HepG2 (cell line): ENCODE data around the gene HPCAL1. TPM values are rescaled to one million over a fixed set of nuclear protein-coding genes. Genes with fewer than 3 reads are reported as not detected.
A peak's percentile ranks its signal among the peaks of the same experiment; 100 is the strongest.

Experiments used
- ATAC-seq: fragments of 200-7000 bp; cut with Tn5 transposase; 3 replicates; pipeline ENCODE4 v1.9.1; 2020; ENCODE audit warnings: mild to moderate bottlenecking, moderate library complexity
- BruUV-seq: library from RNA; stranded (reverse); fragments of 400-500 nt; replicated peaks from 2 replicates; lab custom pipeline; 2021; lab: Mats Ljungman, UMichigan
- CTCF ChIA-PET: fragments of 300-600 bp; formaldehyde crosslinking; extraction: SDS; loops from one replicate; lab custom pipeline; 2021; ENCODE audit warnings: low total read pairs, inconsistent platforms, low intra/inter-chr PET ratio; lab: Yijun Ruan, JAX
- POLR2A ChIA-PET: fragments of 350-600 bp; sonication (Branson Sonifier 250); formaldehyde crosslinking; loops from one replicate; lab custom pipeline; 2020; ENCODE audit warnings: antibody characterized with exemption, inconsistent platforms; lab: Yijun Ruan, JAX
- DNase-seq: peaks from one replicate; pipeline ENCODE4 v3.0.0-alpha.2; 2015; ENCODE audit warnings: low spot score
- FAIRE-seq: peaks from 3 replicates; lab custom pipeline; 2011; peaks lifted over from hg19 to GRCh38; lab: Jason Lieb, UNC
- H2AFZ ChIP-seq: one replicate; pipeline ENCODE4 v1.6.1; 2011; ENCODE audit warnings: low read length, inconsistent platforms
- H3K27ac ChIP-seq: fragments of 300-600 bp; 3 replicates; pipeline ENCODE4 v1.8.0; 2011; ENCODE audit warnings: mixed run types, mild to moderate bottlenecking, mixed read lengths, low read length, inconsistent platforms; ENCODE audit not compliant: insufficient read depth; ENCODE audit errors: extremely low read length
- H3K27me3 ChIP-seq, 2 experiments: fragments of 200-600 bp in 1 of 2; 2 replicates in 1 of 2; 3 replicates in 1 of 2; pipeline versions ENCODE4 v1.6.0 to v1.8.0; 2011; ENCODE audit warnings: low read length in 2 of 2, mild to moderate bottlenecking in 2 of 2, moderate library complexity in 2 of 2, inconsistent platforms in 1 of 2; ENCODE audit not compliant: insufficient read depth in 2 of 2, control insufficient read depth in 1 of 2
- H3K36me3 ChIP-seq, 2 experiments: fragments of 200-600 bp in 1 of 2; replicated peaks in 1 of 2; 2 replicates in 1 of 2; 3 replicates in 1 of 2; pipeline versions ENCODE4 v1.5.1 to v1.8.0; 2011; ENCODE audit warnings: low read length in 2 of 2, inconsistent platforms in 1 of 2; ENCODE audit not compliant: insufficient read depth in 2 of 2, control insufficient read depth in 1 of 2
- H3K4me1 ChIP-seq: 2 replicates; pipeline ENCODE4 v1.5.1; 2012; ENCODE audit warnings: low read length, inconsistent platforms; ENCODE audit not compliant: insufficient read depth
- H3K4me2 ChIP-seq: 2 replicates; pipeline ENCODE4 v1.6.0; 2011; ENCODE audit warnings: low read depth, low read length, inconsistent platforms
- H3K4me3 ChIP-seq, 3 experiments: fragments of 200-600 bp in 1 of 3; sonication (generic), shearing (Covaris generic) in 1 of 3; replicated peaks in 1 of 3; 2 replicates each; pipeline ENCODE4 v1.5.1; 2011 to 2016; ENCODE audit warnings: low read length in 3 of 3, inconsistent platforms in 2 of 3, low read depth in 2 of 3, mild to moderate bottlenecking in 2 of 3, control low read depth in 1 of 3, mixed read lengths in 1 of 3; ENCODE audit not compliant: insufficient read depth in 1 of 3
- H3K79me2 ChIP-seq: one replicate; pipeline ENCODE4 v1.6.1; 2011; ENCODE audit warnings: low read length, inconsistent platforms; ENCODE audit not compliant: insufficient read depth
- H3K9ac ChIP-seq: 2 replicates; pipeline ENCODE4 v1.6.0; 2011; ENCODE audit warnings: mild to moderate bottlenecking, low read depth, low read length, inconsistent platforms; ENCODE audit not compliant: insufficient read depth
- H3K9me3 ChIP-seq: 2 replicates; pipeline ENCODE4 v1.5.1; 2012; ENCODE audit warnings: mild to moderate bottlenecking, low read length
- H4K20me1 ChIP-seq: 2 replicates; pipeline ENCODE4 v1.6.0; 2011; ENCODE audit warnings: inconsistent platforms, mild to moderate bottlenecking, low read length, moderate library complexity; ENCODE audit not compliant: insufficient read depth
- ARNTL ChIP-seq: sonication (generic); formaldehyde crosslinking; IDR thresholded peaks from 2 replicates; pipeline ENCODE4 v1.4.0; 2020; ENCODE audit warnings: mild to moderate bottlenecking, missing genetic modification reagents
- ATM ChIP-seq: fragments of 450-650 bp; IDR thresholded peaks from 2 replicates; pipeline ENCODE4 v1.7.1; 2017; ENCODE audit warnings: mild to moderate bottlenecking, borderline replicate concordance
- DDIT3 ChIP-seq: sonication (generic); formaldehyde crosslinking; IDR thresholded peaks from 2 replicates; pipeline ENCODE4 v1.4.0; 2020; ENCODE audit warnings: mild to moderate bottlenecking, missing genetic modification reagents
- FOXP1 ChIP-seq, 2 experiments: fragments of 450-650 bp in 1 of 2; IDR thresholded peaks; 2 replicates each; pipeline ENCODE4 v1.6.1; 2017 to 2018; ENCODE audit warnings: antibody characterized with exemption in 1 of 2
- HIC2 ChIP-seq: sonication (generic); formaldehyde crosslinking; IDR thresholded peaks from 2 replicates; pipeline ENCODE4 v1.9.0; 2022; ENCODE audit warnings: low read depth, missing genetic modification reagents
- HNRNPK ChIP-seq: fragments of 200-400 bp; formaldehyde crosslinking; IDR thresholded peaks from 2 replicates; pipeline ENCODE4 v1.6.1; 2018; ENCODE audit warnings: low read length, low read depth, moderate library complexity, mild to moderate bottlenecking; ENCODE audit not compliant: poor library complexity, severe bottlenecking
- PAF1 ChIP-seq: IDR thresholded peaks from 2 replicates; pipeline ENCODE4 v1.6.1; 2016; ENCODE audit warnings: missing genetic modification reagents, missing compliant biosample characterization
- ZFP1 ChIP-seq: IDR thresholded peaks from 2 replicates; pipeline ENCODE4 v1.6.1; 2016
- ZNF563 ChIP-seq: sonication (generic); formaldehyde crosslinking; IDR thresholded peaks from 2 replicates; pipeline ENCODE4 v1.8.0; 2022; ENCODE audit warnings: mild to moderate bottlenecking, moderate library complexity, missing genetic modification reagents
- ZNF660 ChIP-seq: sonication (generic); formaldehyde crosslinking; IDR thresholded peaks from 2 replicates; pipeline ENCODE4 v1.5.1; 2020; ENCODE audit warnings: mild to moderate bottlenecking, low read depth, missing genetic modification reagents, borderline replicate concordance
- ZSCAN9 ChIP-seq: IDR thresholded peaks from 2 replicates; pipeline ENCODE4 v1.6.1; 2016; ENCODE audit warnings: borderline replicate concordance
- WGBS: methylation state at CpG from one replicate; pipeline ENCODE4 v1.1.6; 2017; ENCODE audit warnings: low lambda C conversion rate; 5-methylcytosine and 5-hydroxymethylcytosine counted together
- in situ Hi-C: cut with HindIII; loops from 2 replicates; pipeline ENCODE4 v1.10.0; 2017; ENCODE audit warnings: low pct_unique_long_range_greater_than_20kb; ENCODE audit not compliant: extremely low pct_ligation_motif_present
- intact Hi-C: fragments of 100-400 bp; cut with micrococcal nuclease; formaldehyde crosslinking; loops from one replicate; pipeline ENCODE4 v1.10.0; 2022; ENCODE audit not compliant: unreplicated experiment
- polyA plus RNA-seq, 8 experiments: library from polyadenylated mRNA; depleted of rRNA in 3 of 8; stranded (reverse) in 7 of 8; unstranded in 1 of 8; fragments of >200 nt; fragmentation: Illumina TruSeq in 4 of 8; extraction: Trizol in 4 of 8; gene quantifications; 2 replicates each; pipeline versions ENCODE4 v1.2.1 to v1.2.3, GENCODE V29; 2011 to 2016; ENCODE audit warnings: low read depth in 4 of 8, missing spikeins in 1 of 8, mixed read lengths in 1 of 8; ENCODE audit not compliant: insufficient read depth in 1 of 8
- total RNA-seq, 5 experiments: library from RNA; depleted of rRNA; stranded (reverse); fragments of >200 nt; fragmentation: Illumina TruSeq; extraction: Trizol; gene quantifications; 2 replicates each; pipeline ENCODE4 v1.2.3, GENCODE V29; 2016; ENCODE audit warnings: low read depth in 1 of 5

HPCAL1 gene
- total and polyA plus RNA-seq, 2 of the 13 experiments (the other 11 are each of a cell fraction or from before 2014, with no cell fraction given): 29.5 to 29.9 TPM

GRCh38 chr2:10267551-10268465 is 34.9 kb upstream of the HPCAL1 start (continued):
- no peak for TF ChIP-seq PAF1 (CRISPR knock-in tag)
- TF ChIP-seq ARNTL (CRISPR knock-in tag): 0 out of 2 replicates have a peak, but pooled peaks have one; percentile 22
- TF ChIP-seq ZFP1 (CRISPR knock-in tag): no peak
- no peak for TF ChIP-seq ATM
- no peak for TF ChIP-seq HIC2 (CRISPR knock-in tag)
- no peak for TF ChIP-seq ZSCAN9
- no peak for TF ChIP-seq ZNF660 (CRISPR knock-in tag)

DNA sequence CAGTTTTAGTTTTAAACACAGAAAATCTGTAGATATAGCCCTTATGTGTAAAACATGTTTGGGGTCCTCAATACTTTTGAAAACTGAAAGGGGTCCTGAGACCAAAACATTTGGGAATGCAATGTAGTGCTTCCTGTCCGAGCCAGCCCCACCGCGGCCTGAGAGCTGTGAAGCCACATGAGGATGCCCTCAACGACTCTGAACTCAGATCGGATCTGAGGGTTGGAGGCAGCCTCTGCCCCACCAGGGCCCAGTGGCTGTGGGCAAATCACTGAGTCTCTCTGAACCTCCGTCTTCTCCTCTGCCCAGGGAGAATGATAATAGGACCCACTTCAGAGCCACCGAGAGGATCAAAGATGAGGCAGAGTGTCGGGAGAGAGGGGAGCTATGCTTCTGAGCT is 33.4 kb upstream of the HPCAL1 start:
- H3K36me3 ChIP-seq: no peaks in the 10 kb centered on the region
- peaks cover 63% of the 10 kb centered on the region for H3K4me1 ChIP-seq
- H3K9me3 ChIP-seq: no peaks in the 10 kb centered on the region
- H3K4me2 ChIP-seq: no peak overlapping the region
- no peak overlapping the region for H3K9ac ChIP-seq
- TF ChIP-seq FOXP1 (IDR thresholded peaks at IDR 0.05) (no peak), FOXP1 (CRISPR knock-in tag; IDR thresholded peaks at IDR 0.05) (no peak), DDIT3 (no peak), ZNF563 (peak; percentile 26; the same call in 1 of the 2 replicates), HNRNPK (no peak)
- TF ChIP-seq, all 625 proteins: peak for 1
- POLR2A ChIA-PET: interaction anchor here (2.0 to 3.0 kb wide), 2 partner anchors 9 to 32 kb away, joined by 6 to 23 read pairs; no protein-coding TSS in a partner anchor
- CTCF ChIA-PET: no interaction called here
- 29% methylated on average over 5 of the region's 8 CpGs for WGBS
- Histone ChIP-seq H3K27ac (no peak overlapping the region), H4K20me1 (no peaks in the 10 kb centered on the region), H3K79me2 (no peaks in the 10 kb centered on the region), H3K27me3 (peaks cover 12 to 59% of the 10 kb centered on the region in 2 experiments), H2AFZ (no peak overlapping the region), H3K4me3 (no peak overlapping the region)
- in situ Hi-C loops: no loop called here
- no TSS peak for BruUV-seq
- FAIRE-seq (no peak), ATAC-seq (no peak), DNase-seq (no peak)
- intact Hi-C loops: no loop called here
